ENCODE results near the gene CUTC.

- TF ChIP-seq CTCF (IDR thresholded peaks at IDR 0.05; ENCODE audit: insufficient read depth, low read depth, low read length) (no peak), EZH2 (IDR thresholded peaks at IDR 0.05; ENCODE audit: insufficient read depth, low read length) (no peak)
Observed at GRCh38 chr10:99754670-99755069, 22.6 kb downstream of the CUTC start.

All from astrocyte (in vitro differentiated cells and primary cell).